K562 (cell line): ENCODE measurements around the gene SCARF1. TPM values are rescaled to one million over a fixed set of nuclear protein-coding genes. Genes with fewer than 3 reads are reported as not detected.

ENCODE experiments used
- ATAC-seq: fragments of 200-7000 bp; cut with Tn5 transposase; 3 replicates; pipeline ENCODE4 v1.9.1; 2020; ENCODE audit warnings: moderate library complexity
- BruUV-seq: library from RNA; stranded (reverse); fragments of 400-500 nt; replicated peaks from 2 replicates; lab custom pipeline; 2021; lab: Mats Ljungman, UMichigan
- CTCF ChIA-PET: fragments of 300-600 bp; formaldehyde crosslinking; extraction: SDS; loops from one replicate; lab custom pipeline; 2021; ENCODE audit warnings: low intra/inter-chr PET ratio; lab: Yijun Ruan, JAX
- POLR2A ChIA-PET: fragments of 300-600, 350-650 bp; sonication (Branson Sonifier 250); formaldehyde crosslinking; extraction: SDS; loops from one replicate; lab custom pipeline; 2021; ENCODE audit warnings: antibody characterized with exemption, inconsistent platforms; lab: Yijun Ruan, JAX
- DNase-seq, 4 experiments: peaks; one replicate each; pipeline versions ENCODE4 v3.0.0 to v3.0.0-alpha.2; 2011 to 2018; ENCODE audit warnings: low spot score in 3 of 4, mixed read lengths in 3 of 4; ENCODE audit errors: extremely low read depth in 1 of 4
- FAIRE-seq: peaks from 2 replicates; lab custom pipeline; 2011; peaks lifted over from hg19 to GRCh38; lab: Jason Lieb, UNC
- H2AFZ ChIP-seq: 2 replicates; pipeline ENCODE4 v1.6.0; 2011; ENCODE audit warnings: low read depth, low read length, control low read depth, inconsistent platforms
- H3K27ac ChIP-seq: fragments of 200-600 bp; 3 replicates; pipeline ENCODE4 v1.8.0; 2011; ENCODE audit warnings: low read depth, mild to moderate bottlenecking, control low read depth, inconsistent platforms, low read length, moderate library complexity, mixed read lengths; ENCODE audit errors: extremely low read depth
- H3K27me3 ChIP-seq, 2 experiments: fragments of 300-600 bp in 1 of 2; 2 replicates in 1 of 2; 3 replicates in 1 of 2; pipeline versions ENCODE4 v1.6.0 to v1.8.0; 2011; ENCODE audit warnings: inconsistent platforms in 2 of 2, low read length in 2 of 2, mild to moderate bottlenecking in 1 of 2, mixed read lengths in 1 of 2, moderate library complexity in 1 of 2; ENCODE audit not compliant: control insufficient read depth in 2 of 2, insufficient read depth in 2 of 2
- H3K36me3 ChIP-seq: fragments of 300-600 bp; 3 replicates; pipeline ENCODE4 v1.8.0; 2011; ENCODE audit warnings: mild to moderate bottlenecking, low read length, inconsistent platforms; ENCODE audit not compliant: control insufficient read depth, insufficient read depth
- H3K4me1 ChIP-seq, 2 experiments: fragments of 200-600 bp in 1 of 2; replicated peaks in 1 of 2; 2 replicates in 1 of 2; 3 replicates in 1 of 2; pipeline versions ENCODE4 v1.5.1 to v1.8.0; 2011; ENCODE audit warnings: inconsistent platforms in 2 of 2, low read length in 2 of 2, mild to moderate bottlenecking in 1 of 2, mixed read lengths in 1 of 2, moderate library complexity in 1 of 2; ENCODE audit not compliant: control insufficient read depth in 2 of 2, insufficient read depth in 2 of 2
- H3K4me2 ChIP-seq: 2 replicates; pipeline ENCODE4 v1.6.1; 2011; ENCODE audit warnings: low read length, control low read depth, inconsistent platforms, mixed read lengths; ENCODE audit not compliant: insufficient read depth
- H3K4me3 ChIP-seq: fragments of 200-600 bp; sonication (generic), shearing (Covaris generic); 2 replicates; pipeline ENCODE4 v1.5.1; 2016; ENCODE audit warnings: control low read depth, inconsistent platforms
- H3K79me2 ChIP-seq: fragments of 200-600 bp; 3 replicates; pipeline ENCODE4 v1.8.0; 2011; ENCODE audit warnings: low read length, inconsistent platforms; ENCODE audit not compliant: control insufficient read depth, insufficient read depth
- H3K9ac ChIP-seq, 2 experiments: 2 replicates each; pipeline versions ENCODE4 v1.6.0 to v1.6.1; 2011; ENCODE audit warnings: low read depth in 2 of 2, low read length in 2 of 2, control low read depth in 1 of 2, inconsistent platforms in 1 of 2, mild to moderate bottlenecking in 1 of 2, mixed read lengths in 1 of 2; ENCODE audit not compliant: insufficient read depth in 1 of 2
- H3K9me1 ChIP-seq: one replicate; pipeline ENCODE4 v1.6.0; 2011; ENCODE audit warnings: inconsistent platforms, mild to moderate bottlenecking, low read length, moderate library complexity; ENCODE audit not compliant: control insufficient read depth, insufficient read depth
- H3K9me3 ChIP-seq: replicated peaks from 2 replicates; pipeline ENCODE4 v1.5.1; 2011; ENCODE audit warnings: low read depth, low read length, inconsistent platforms; ENCODE audit not compliant: control insufficient read depth, insufficient read depth
- H4K20me1 ChIP-seq: replicated peaks from 2 replicates; pipeline ENCODE4 v1.6.1; 2011; ENCODE audit warnings: low read length, inconsistent platforms, mixed read lengths; ENCODE audit not compliant: control insufficient read depth, insufficient read depth
- ATF1 ChIP-seq, 2 experiments: fragments of 450-650 bp in 1 of 2; IDR thresholded peaks; 2 replicates each; pipeline ENCODE4 v1.6.1; 2016; ENCODE audit warnings: missing compliant biosample characterization in 1 of 2, missing genetic modification characterization in 1 of 2
- CCNT2 ChIP-seq: IDR thresholded peaks from 2 replicates; pipeline ENCODE4 v1.6.1; 2011; ENCODE audit warnings: borderline replicate concordance, low read depth, mild to moderate bottlenecking, moderate library complexity, mixed read lengths, low read length; ENCODE audit not compliant: insufficient read length; ENCODE audit errors: extremely low read depth
- DACH1 ChIP-seq: fragments of 450-650 bp; IDR thresholded peaks from 2 replicates; pipeline ENCODE4 v1.6.1; 2018; ENCODE audit not compliant: partially characterized antibody
- FOXA1 ChIP-seq: fragments of 450-650 bp; IDR thresholded peaks from 2 replicates; pipeline ENCODE4 v1.6.1; 2016; ENCODE audit warnings: mild to moderate bottlenecking, borderline replicate concordance
- HNRNPK ChIP-seq: fragments of 200-400 bp; formaldehyde crosslinking; IDR thresholded peaks from one replicate; pipeline ENCODE4 v1.6.1; 2018; ENCODE audit warnings: mild to moderate bottlenecking, low read depth, low read length; ENCODE audit not compliant: poor library complexity, severe bottlenecking
- NR2F6 ChIP-seq: fragments of 450-650 bp; formaldehyde crosslinking; IDR thresholded peaks from 2 replicates; pipeline ENCODE4 v1.4.0; 2020; ENCODE audit warnings: mild to moderate bottlenecking
- RB1 ChIP-seq: fragments of 450-650 bp; IDR thresholded peaks from 2 replicates; pipeline ENCODE4 v1.6.1; 2017; ENCODE audit warnings: low read depth, mild to moderate bottlenecking
- ZEB2 ChIP-seq: fragments of 450-650 bp; IDR thresholded peaks from 2 replicates; pipeline ENCODE4 v1.6.1; 2016
- ZNF124 ChIP-seq: sonication (generic); formaldehyde crosslinking; IDR thresholded peaks from 2 replicates; pipeline ENCODE4 v1.8.1; 2022; ENCODE audit warnings: missing genetic modification reagents
- ZNF354B ChIP-seq: fragments of 250-450 bp; sonication (Bioruptor Pico); IDR thresholded peaks from 2 replicates; pipeline ENCODE4 v1.4.0; 2020
- ZNF507 ChIP-seq: conservative IDR thresholded peaks from 2 replicates; pipeline ENCODE4 v1.6.1; 2017; ENCODE audit warnings: missing genetic modification characterization, missing compliant biosample characterization
- ZNF75A ChIP-seq: fragments of 450-650 bp; formaldehyde crosslinking; IDR thresholded peaks from 2 replicates; pipeline ENCODE4 v1.4.0; 2020; ENCODE audit warnings: mild to moderate bottlenecking
- WGBS: fragments of 100-300 bp; shearing (Covaris generic); methylation state at CpG from one replicate; pipeline ENCODE4 v1.1.6; 2016; ENCODE audit warnings: low coverage, mixed read lengths; ENCODE audit not compliant: insufficient coverage; ENCODE audit errors: missing lambda C conversion rate; 5-methylcytosine and 5-hydroxymethylcytosine counted together
- in situ Hi-C: fragments of 300-500 bp; cut with MboI; formaldehyde crosslinking; loops from 4 replicates; pipeline ENCODE4 v1.15.0; 2018; ENCODE audit warnings: inconsistent platforms, mixed read lengths
- intact Hi-C: fragments of 100-400 bp; cut with micrococcal nuclease; formaldehyde crosslinking; loops from 2 replicates; pipeline ENCODE4 v1.14.2; 2022
- polyA plus RNA-seq, 8 experiments: library from polyadenylated mRNA; depleted of rRNA in 4 of 8; stranded (reverse) in 5 of 8; unstranded in 3 of 8; fragments of >200 nt; fragmentation: Nextera tagmentation in 2 of 8; fragmentation: Illumina TruSeq in 1 of 8; extraction: Ambion mirVana in 2 of 8; extraction: Trizol in 1 of 8; gene quantifications; 2 replicates each; pipeline versions ENCODE4 v1.2.1 to v1.2.3, GENCODE V29; 2011 to 2014; ENCODE audit warnings: inconsistent platforms in 1 of 8, missing spikeins in 1 of 8
- total RNA-seq, 7 experiments: library from RNA; depleted of rRNA in 6 of 7; stranded (reverse); fragments of >200 nt in 6 of 7; fragmentation: Illumina TruSeq in 2 of 7; extraction: Trizol in 2 of 7; gene quantifications; 2 replicates each; pipeline versions ENCODE4 v1.2.1 to v1.2.3, GENCODE V29; 2011 to 2021; ENCODE audit warnings: low replicate concordance in 1 of 7
- TF ChIP-seq, protein P1 (sequence below): fragments of 450-650 bp; formaldehyde crosslinking; conservative IDR thresholded peaks from 2 replicates; pipeline ENCODE4 v1.4.0; 2022; ENCODE audit warnings: mild to moderate bottlenecking, missing genetic modification characterization
- TF ChIP-seq, protein P2 (sequence below), 2 experiments: fragments of 450-650 bp; IDR thresholded peaks; 2 replicates each; pipeline ENCODE4 v1.6.1; 2016
- TF ChIP-seq, protein P3 (sequence below): sonication (generic); formaldehyde crosslinking; IDR thresholded peaks from 2 replicates; pipeline ENCODE4 v1.8.0; 2023; ENCODE audit warnings: mild to moderate bottlenecking, missing genetic modification reagents
- TF ChIP-seq, protein P4 (sequence below): fragments of 200-400 bp; formaldehyde crosslinking; IDR thresholded peaks from 2 replicates; pipeline ENCODE4 v1.6.1; 2017; ENCODE audit warnings: mild to moderate bottlenecking, low read depth, low read length, moderate library complexity

SCARF1 gene
- total and polyA plus RNA-seq, 9 of the 15 experiments (the other 6 are each of a cell fraction or from before 2014, with no cell fraction given) = 0.04 to 2.1 (median 0.63) TPM

DNA sequence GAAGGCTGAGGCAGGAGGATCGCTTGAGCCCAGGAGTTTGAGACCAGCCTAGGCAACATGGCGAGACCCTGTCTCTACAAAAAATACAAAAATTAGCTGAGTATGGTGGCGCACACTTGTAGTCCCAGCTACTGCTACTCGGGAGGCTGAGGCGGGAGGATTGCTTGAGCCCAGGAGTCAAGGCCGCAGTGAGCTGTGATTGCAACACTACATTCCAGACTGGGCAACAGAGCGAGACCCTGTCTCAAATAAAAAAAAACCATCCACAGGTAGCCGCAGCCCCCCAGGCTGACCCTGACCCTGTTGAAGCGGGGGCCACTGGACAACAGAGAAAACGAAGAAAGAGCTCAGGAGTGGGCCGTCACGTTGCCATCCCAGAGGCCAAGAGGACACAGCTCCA is 20.9 kb downstream of the SCARF1 start:
- H4K20me1 ChIP-seq = peaks cover 8% of the 10 kb centered on the region; the same call in 1 of the 2 replicates
- DNase-seq = no peak
- peaks cover 9 to 41% of the 10 kb centered on the region in 2 experiments for H3K4me1 ChIP-seq
- FAIRE-seq = no peak
- intact Hi-C loops = no loop called here
- POLR2A ChIA-PET = interaction anchor here (0.6 to 3.3 kb wide), 4 partner anchors 9 to 96 kb away, joined by 3 to 25 read pairs (median 4); partner anchors contain the start of gene RILP
- no peak overlapping the region for H3K4me3 ChIP-seq
- no peaks in the 10 kb centered on the region for H3K9me1 ChIP-seq
- WGBS = 74% methylated on average over 10 of the region's 12 CpGs
- CTCF ChIA-PET = no interaction called here
- in situ Hi-C loops = no loop called here
- H3K27ac ChIP-seq = no peak overlapping the region
- H2AFZ ChIP-seq = no peak overlapping the region
- no peaks in the 10 kb centered on the region for H3K79me2 ChIP-seq
- no peaks in the 10 kb centered on the region for H3K27me3 ChIP-seq
- ATAC-seq = no peak
- H3K4me2 ChIP-seq = no peak overlapping the region
- H3K9ac ChIP-seq = no peak overlapping the region
- H3K9me3 ChIP-seq = no peaks in the 10 kb centered on the region
- no peaks in the 10 kb centered on the region for H3K36me3 ChIP-seq
- no TSS peak for BruUV-seq
- TF ChIP-seq, protein P1, sequence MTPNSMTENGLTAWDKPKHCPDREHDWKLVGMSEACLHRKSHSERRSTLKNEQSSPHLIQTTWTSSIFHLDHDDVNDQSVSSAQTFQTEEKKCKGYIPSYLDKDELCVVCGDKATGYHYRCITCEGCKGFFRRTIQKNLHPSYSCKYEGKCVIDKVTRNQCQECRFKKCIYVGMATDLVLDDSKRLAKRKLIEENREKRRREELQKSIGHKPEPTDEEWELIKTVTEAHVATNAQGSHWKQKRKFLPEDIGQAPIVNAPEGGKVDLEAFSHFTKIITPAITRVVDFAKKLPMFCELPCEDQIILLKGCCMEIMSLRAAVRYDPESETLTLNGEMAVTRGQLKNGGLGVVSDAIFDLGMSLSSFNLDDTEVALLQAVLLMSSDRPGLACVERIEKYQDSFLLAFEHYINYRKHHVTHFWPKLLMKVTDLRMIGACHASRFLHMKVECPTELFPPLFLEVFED (CRISPR knock-in tag) = no peak
- TF ChIP-seq, protein P2, sequence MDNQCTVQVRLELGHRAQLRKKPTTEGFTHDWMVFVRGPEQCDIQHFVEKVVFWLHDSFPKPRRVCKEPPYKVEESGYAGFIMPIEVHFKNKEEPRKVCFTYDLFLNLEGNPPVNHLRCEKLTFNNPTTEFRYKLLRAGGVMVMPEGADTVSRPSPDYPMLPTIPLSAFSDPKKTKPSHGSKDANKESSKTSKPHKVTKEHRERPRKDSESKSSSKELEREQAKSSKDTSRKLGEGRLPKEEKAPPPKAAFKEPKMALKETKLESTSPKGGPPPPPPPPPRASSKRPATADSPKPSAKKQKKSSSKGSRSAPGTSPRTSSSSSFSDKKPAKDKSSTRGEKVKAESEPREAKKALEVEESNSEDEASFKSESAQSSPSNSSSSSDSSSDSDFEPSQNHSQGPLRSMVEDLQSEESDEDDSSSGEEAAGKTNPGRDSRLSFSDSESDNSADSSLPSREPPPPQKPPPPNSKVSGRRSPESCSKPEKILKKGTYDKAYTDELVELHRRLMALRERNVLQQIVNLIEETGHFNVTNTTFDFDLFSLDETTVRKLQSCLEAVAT (IDR thresholded peaks at IDR 0.05) = no peak
- TF ChIP-seq ZEB2 (no peak), ATF1 (CRISPR knock-in tag; IDR thresholded peaks at IDR 0.05) (no peak), ATF1 (tag; IDR thresholded peaks at IDR 0.05) (no peak), ZNF354B (no peak), CCNT2 (no peak), DACH1 (no peak), ZNF507 (no peak), RB1 (no peak), ZNF124 (CRISPR knock-in tag) (no peak), FOXA1 (no peak), HNRNPK (no peak), NR2F6 (CRISPR knock-in tag) (no peak), ZNF75A (no peak)
- TF ChIP-seq, protein P3, sequence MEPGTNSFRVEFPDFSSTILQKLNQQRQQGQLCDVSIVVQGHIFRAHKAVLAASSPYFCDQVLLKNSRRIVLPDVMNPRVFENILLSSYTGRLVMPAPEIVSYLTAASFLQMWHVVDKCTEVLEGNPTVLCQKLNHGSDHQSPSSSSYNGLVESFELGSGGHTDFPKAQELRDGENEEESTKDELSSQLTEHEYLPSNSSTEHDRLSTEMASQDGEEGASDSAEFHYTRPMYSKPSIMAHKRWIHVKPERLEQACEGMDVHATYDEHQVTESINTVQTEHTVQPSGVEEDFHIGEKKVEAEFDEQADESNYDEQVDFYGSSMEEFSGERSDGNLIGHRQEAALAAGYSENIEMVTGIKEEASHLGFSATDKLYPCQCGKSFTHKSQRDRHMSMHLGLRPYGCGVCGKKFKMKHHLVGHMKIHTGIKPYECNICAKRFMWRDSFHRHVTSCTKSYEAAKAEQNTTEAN (CRISPR knock-in tag) = no peak
- TF ChIP-seq, protein P4, sequence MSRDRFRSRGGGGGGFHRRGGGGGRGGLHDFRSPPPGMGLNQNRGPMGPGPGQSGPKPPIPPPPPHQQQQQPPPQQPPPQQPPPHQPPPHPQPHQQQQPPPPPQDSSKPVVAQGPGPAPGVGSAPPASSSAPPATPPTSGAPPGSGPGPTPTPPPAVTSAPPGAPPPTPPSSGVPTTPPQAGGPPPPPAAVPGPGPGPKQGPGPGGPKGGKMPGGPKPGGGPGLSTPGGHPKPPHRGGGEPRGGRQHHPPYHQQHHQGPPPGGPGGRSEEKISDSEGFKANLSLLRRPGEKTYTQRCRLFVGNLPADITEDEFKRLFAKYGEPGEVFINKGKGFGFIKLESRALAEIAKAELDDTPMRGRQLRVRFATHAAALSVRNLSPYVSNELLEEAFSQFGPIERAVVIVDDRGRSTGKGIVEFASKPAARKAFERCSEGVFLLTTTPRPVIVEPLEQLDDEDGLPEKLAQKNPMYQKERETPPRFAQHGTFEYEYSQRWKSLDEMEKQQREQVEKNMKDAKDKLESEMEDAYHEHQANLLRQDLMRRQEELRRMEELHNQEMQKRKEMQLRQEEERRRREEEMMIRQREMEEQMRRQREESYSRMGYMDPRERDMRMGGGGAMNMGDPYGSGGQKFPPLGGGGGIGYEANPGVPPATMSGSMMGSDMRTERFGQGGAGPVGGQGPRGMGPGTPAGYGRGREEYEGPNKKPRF = no peak
